Upper lobe of left lung (tissue), 4 donors: ENCODE measurements around the gene ANKRD24.
"Not testable (repeated sequence)": the region's sequence is repeated elsewhere in the genome, so short reads cannot be mapped to it uniquely, and the experiment has no call there.

Experiments used
- POLR2A ChIP-seq, 4 donors: fragments of 450-650 bp; IDR thresholded peaks; one replicate each; pipeline ENCODE4 v1.5.1; 2016 to 2017; ENCODE audit warnings: antibody characterized with exemption in 4 of 4, mild to moderate bottlenecking in 2 of 4
- TF ChIP-seq, protein P1 (sequence below), 6 experiments: fragments of 450-650 bp in 4 of 6; fragments of 200-600 bp in 2 of 6; sonication (generic) in 2 of 6; IDR thresholded peaks; one replicate each; pipeline ENCODE4 v1.5.1; 2016 to 2019; ENCODE audit warnings: antibody characterized with exemption in 6 of 6

DNA sequence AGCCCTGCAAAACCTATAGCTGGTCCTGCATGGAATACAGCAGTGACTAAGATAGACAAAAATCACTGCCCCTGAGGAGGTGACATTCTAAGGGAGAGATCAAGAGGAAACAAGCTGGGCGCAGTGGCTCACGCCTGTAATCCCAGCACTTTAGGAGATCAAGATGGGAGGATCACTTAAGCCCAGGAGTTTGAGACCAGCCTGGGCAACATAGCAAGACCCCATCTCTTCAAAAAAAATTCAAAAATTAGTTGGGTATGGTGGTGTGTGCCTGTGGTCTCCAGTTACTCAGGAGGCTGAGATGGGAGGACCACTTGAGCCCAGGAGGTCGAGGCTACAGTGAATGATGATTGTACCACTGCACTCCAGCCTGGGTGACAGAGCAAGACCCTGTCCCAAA is 10.0 kb downstream of the ANKRD24 start:
- TF ChIP-seq POLR2A (IDR thresholded peaks at IDR 0.05), result not testable (repeated sequence)
- TF ChIP-seq, protein P1, sequence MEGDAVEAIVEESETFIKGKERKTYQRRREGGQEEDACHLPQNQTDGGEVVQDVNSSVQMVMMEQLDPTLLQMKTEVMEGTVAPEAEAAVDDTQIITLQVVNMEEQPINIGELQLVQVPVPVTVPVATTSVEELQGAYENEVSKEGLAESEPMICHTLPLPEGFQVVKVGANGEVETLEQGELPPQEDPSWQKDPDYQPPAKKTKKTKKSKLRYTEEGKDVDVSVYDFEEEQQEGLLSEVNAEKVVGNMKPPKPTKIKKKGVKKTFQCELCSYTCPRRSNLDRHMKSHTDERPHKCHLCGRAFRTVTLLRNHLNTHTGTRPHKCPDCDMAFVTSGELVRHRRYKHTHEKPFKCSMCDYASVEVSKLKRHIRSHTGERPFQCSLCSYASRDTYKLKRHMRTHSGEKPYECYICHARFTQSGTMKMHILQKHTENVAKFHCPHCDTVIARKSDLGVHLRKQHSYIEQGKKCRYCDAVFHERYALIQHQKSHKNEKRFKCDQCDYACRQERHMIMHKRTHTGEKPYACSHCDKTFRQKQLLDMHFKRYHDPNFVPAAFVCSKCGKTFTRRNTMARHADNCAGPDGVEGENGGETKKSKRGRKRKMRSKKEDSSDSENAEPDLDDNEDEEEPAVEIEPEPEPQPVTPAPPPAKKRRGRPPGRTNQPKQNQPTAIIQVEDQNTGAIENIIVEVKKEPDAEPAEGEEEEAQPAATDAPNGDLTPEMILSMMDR (IDR thresholded peaks at IDR 0.05), result not testable (repeated sequence)
